B cell (primary cell): ENCODE results near the gene BUD31.

Experiments used
- EZH2 ChIP-seq: IDR thresholded peaks from 2 replicates; pipeline ENCODE4 v1.6.1; 2012; ENCODE audit warnings: borderline replicate concordance, low read depth, mild to moderate bottlenecking, moderate library complexity, low read length; ENCODE audit not compliant: insufficient read depth, poor library complexity, severe bottlenecking
- TF ChIP-seq, protein P1 (sequence below): fragments of 200-600 bp; IDR thresholded peaks from one replicate; pipeline ENCODE4 v1.8.0; 2022; ENCODE audit warnings: antibody characterized with exemption, mild to moderate bottlenecking

DNA sequence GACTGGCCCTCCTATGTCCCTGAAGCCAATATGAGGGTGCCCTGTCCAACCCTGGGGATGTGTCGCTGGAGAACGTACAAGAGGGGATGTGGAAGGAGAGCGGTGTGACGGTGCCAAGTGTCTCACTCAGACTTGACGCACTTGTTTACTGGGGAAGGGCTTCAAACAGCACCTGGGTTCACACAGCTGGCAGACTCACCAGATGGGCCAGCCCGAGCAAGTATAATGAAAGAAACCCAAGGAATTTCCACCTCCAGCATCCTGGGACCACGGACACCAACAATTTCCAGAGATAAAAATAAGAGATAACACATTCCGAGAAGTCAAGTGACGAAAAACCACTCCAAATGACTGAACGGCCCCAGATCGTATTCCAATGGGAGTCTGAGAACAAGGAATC lies 51.9 kb downstream of the BUD31 start:
- TF ChIP-seq, protein P1, sequence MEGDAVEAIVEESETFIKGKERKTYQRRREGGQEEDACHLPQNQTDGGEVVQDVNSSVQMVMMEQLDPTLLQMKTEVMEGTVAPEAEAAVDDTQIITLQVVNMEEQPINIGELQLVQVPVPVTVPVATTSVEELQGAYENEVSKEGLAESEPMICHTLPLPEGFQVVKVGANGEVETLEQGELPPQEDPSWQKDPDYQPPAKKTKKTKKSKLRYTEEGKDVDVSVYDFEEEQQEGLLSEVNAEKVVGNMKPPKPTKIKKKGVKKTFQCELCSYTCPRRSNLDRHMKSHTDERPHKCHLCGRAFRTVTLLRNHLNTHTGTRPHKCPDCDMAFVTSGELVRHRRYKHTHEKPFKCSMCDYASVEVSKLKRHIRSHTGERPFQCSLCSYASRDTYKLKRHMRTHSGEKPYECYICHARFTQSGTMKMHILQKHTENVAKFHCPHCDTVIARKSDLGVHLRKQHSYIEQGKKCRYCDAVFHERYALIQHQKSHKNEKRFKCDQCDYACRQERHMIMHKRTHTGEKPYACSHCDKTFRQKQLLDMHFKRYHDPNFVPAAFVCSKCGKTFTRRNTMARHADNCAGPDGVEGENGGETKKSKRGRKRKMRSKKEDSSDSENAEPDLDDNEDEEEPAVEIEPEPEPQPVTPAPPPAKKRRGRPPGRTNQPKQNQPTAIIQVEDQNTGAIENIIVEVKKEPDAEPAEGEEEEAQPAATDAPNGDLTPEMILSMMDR: no peak
- no peak for TF ChIP-seq EZH2
